Measurements from ENCODE around the gene GABRR3.

Gene GABRR3

DNA sequence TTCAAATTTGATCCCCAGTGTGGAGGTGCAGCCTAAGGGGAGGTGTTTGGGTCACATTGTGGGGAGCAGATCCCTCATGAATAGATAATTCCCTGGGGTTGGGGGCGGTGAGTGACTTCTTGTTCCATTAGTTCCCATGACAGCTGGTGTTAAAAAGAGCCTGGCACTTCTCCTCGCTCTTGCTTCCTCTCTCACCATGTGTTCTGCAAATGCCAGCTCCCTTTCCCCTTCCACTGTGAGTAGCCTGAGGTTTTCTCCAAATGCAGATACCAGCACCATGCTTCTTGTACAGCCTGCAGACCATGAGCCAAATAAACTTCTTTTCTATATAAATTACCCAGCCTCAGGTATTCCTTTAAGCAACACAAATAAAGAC lies 86.0 kb downstream of the GABRR3 start:
- DNase-seq (ENCODE audit: low spot score): no peak
- TF ChIP-seq, protein P1, sequence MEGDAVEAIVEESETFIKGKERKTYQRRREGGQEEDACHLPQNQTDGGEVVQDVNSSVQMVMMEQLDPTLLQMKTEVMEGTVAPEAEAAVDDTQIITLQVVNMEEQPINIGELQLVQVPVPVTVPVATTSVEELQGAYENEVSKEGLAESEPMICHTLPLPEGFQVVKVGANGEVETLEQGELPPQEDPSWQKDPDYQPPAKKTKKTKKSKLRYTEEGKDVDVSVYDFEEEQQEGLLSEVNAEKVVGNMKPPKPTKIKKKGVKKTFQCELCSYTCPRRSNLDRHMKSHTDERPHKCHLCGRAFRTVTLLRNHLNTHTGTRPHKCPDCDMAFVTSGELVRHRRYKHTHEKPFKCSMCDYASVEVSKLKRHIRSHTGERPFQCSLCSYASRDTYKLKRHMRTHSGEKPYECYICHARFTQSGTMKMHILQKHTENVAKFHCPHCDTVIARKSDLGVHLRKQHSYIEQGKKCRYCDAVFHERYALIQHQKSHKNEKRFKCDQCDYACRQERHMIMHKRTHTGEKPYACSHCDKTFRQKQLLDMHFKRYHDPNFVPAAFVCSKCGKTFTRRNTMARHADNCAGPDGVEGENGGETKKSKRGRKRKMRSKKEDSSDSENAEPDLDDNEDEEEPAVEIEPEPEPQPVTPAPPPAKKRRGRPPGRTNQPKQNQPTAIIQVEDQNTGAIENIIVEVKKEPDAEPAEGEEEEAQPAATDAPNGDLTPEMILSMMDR (IDR thresholded peaks at IDR 0.05; ENCODE audit: extremely low read depth, missing control alignments): no peak

DNA sequence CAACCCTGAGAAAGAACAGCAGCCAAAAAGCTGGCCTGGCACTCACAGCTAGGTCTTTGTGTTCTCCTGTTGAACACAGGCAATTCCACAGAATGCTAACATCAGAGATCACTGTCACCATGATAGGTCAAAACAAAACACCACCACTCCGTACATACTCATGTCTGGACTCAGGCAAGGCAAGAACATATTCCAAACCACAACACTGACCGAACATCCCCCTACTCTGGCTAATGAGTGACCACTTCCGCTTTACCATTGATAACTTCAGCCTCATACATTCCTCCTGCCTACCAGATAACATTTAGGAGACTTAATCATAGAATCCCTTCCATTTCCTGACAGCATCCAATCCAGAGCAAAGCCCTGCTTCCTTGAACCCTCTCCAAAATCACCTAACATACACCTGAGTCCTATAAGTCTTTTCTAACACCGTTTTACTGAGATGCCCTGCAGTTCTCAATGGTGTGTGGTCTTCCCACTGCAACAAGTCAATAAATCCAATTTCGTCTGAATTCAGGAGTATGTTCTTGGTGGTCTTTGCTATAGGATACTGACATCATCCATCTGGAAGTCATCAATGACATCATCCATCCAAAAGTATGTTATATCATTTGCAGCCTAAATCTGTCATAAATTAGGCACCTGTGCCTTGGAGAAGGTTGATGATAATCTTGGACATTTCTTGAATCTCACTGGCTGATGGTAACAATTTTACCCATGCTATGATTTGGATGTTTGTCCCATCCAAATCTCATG lies 86.6 kb downstream of the GABRR3 start:
- TF ChIP-seq, protein P1 (IDR thresholded peaks at IDR 0.05; ENCODE audit: extremely low read depth, missing control alignments): no peak
- DNase-seq (ENCODE audit: low spot score): no peak

- no peak for DNase-seq (ENCODE audit: low spot score)
- TF ChIP-seq, protein P1 (IDR thresholded peaks at IDR 0.05; ENCODE audit: extremely low read depth, missing control alignments): no peak
These were observed 92.1 kb downstream of the GABRR3 start for GRCh38 chr3:97942801-97943546.

DNA sequence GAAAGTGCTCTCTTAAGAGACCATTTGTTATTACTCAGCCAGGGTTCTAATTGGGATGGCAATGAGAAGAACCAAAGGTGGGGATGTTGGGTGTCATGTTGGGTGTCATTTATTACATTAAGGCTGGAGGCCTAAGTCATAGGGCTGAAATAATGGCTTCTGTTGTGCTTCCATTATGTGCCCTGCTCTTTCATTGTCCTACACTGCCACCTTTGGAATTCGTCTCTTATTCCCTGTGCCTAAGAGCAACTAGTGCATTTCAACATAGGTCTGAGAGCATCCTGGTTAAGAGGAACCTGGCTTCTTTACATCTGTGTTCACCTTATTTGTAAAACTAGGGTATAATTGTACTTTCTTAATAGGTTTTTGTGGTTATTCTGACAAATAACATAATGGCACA lies 95.1 kb downstream of the GABRR3 start:
- TF ChIP-seq, protein P1 (IDR thresholded peaks at IDR 0.05; ENCODE audit: extremely low read depth, missing control alignments): no peak
- DNase-seq (ENCODE audit: low spot score): no peak

DNA sequence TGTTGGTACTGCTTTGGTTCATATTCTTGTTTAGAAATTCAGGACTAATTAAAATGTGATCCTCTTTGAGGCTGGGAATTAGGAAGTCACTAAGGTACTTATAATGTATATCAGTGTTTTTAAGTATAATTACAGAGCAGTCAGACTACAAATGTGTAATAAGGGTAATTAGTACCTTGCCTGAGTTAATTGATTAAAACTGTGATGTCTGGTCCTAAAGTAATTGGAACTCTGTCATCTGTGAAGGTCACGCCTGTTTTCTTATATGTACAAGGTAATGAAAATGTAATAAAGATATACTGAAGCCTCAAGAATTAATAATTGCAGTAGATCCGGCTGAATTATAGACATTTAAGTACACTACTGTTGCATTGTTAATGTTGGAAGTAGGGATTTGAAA lies 95.7 kb downstream of the GABRR3 start:
- DNase-seq (ENCODE audit: low spot score): no peak
- TF ChIP-seq, protein P1 (IDR thresholded peaks at IDR 0.05; ENCODE audit: extremely low read depth, missing control alignments): no peak

DNA sequence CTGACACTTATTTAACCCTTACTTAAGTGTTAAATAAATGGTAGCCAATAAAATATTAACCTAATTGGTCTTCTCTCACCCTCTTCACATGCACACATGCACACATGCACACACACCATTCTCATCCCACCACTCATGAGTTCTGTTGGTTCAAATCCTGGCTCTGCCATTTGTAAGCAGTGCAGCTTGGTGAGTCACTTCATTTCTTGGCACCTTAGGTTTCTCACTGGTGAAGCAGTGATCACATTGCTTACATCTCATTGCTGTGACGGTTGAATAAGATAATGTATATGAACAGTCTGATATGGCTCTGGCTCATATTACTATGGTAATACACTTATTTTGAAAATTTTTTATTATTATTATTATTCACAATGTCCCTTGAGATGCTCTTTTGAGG lies 96.7 kb downstream of the GABRR3 start:
- TF ChIP-seq, protein P1 (IDR thresholded peaks at IDR 0.05; ENCODE audit: extremely low read depth, missing control alignments): no peak
- DNase-seq (ENCODE audit: low spot score): no peak

DNA sequence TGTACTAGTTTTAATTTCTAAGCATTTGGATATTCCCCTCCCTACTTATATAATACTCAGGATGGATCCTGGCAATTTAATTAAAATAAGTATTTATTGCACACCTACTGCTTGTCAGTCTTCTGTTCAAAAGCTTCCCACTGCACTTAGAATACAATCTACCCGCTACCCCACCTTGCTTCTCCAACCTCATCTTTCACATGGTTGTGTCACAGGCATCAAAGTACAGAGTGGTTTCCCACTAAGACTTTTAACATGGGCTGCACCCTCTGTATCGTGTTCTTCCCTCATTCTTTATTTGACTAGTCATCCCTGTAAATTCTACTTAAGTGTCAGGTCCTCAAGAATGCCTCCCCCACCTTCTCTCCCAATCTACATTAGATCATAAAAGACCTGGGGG lies 97.9 kb downstream of the GABRR3 start:
- no peak for DNase-seq (ENCODE audit: low spot score)
- TF ChIP-seq, protein P1 (IDR thresholded peaks at IDR 0.05; ENCODE audit: extremely low read depth, missing control alignments): no peak
